ENCODE results near the gene PACS1.

The PACS1 gene

GRCh38 chr11:66218846-66219620, 149.0 kb downstream of the PACS1 start:
- DNase-seq (ENCODE audit: low spot score) = no peak
- in situ Hi-C loops (cut with MboI; ENCODE audit: low sequenced_read_pairs, unreplicated experiment) = no loop called here
- no peak for TF ChIP-seq CTCF (IDR thresholded peaks at IDR 0.05; ENCODE audit: borderline replicate concordance, control extremely low read depth, extremely low read depth, insufficient read depth, missing control alignments)

GRCh38 chr11:66219846-66220565, 149.9 kb downstream of the PACS1 start:
- peak; percentile 5 for DNase-seq (ENCODE audit: low spot score)

GRCh38 chr11:66220566-66220935, 150.5 kb downstream of the PACS1 start:
- no peak for TF ChIP-seq CTCF (IDR thresholded peaks at IDR 0.05; ENCODE audit: borderline replicate concordance, control extremely low read depth, extremely low read depth, insufficient read depth, missing control alignments)
- in situ Hi-C loops (cut with MboI; ENCODE audit: low sequenced_read_pairs, unreplicated experiment) = no loop called here
- DNase-seq (ENCODE audit: low spot score) = no peak

More at GRCh38 chr11:66219846-66220565, 149.9 kb downstream of the PACS1 start:
- in situ Hi-C loops (cut with MboI; ENCODE audit: low sequenced_read_pairs, unreplicated experiment) = no loop called here
- TF ChIP-seq CTCF (IDR thresholded peaks at IDR 0.05; ENCODE audit: borderline replicate concordance, control extremely low read depth, extremely low read depth, insufficient read depth, missing control alignments) = no peak

GRCh38 chr11:66221012-66221411, 150.9 kb downstream of the PACS1 start:
- TF ChIP-seq CTCF (IDR thresholded peaks at IDR 0.05; ENCODE audit: borderline replicate concordance, control extremely low read depth, extremely low read depth, insufficient read depth, missing control alignments) = no peak
- in situ Hi-C loops (cut with MboI; ENCODE audit: low sequenced_read_pairs, unreplicated experiment) = no loop called here
- peak; percentile 4 for DNase-seq (ENCODE audit: low spot score)

GRCh38 chr11:66221726-66222236, 151.7 kb downstream of the PACS1 start:
- DNase-seq (ENCODE audit: low spot score) = peak; percentile 60
- peak; percentile 35 for TF ChIP-seq CTCF (IDR thresholded peaks at IDR 0.05; ENCODE audit: borderline replicate concordance, control extremely low read depth, extremely low read depth, insufficient read depth, missing control alignments)
- in situ Hi-C loops (cut with MboI; ENCODE audit: low sequenced_read_pairs, unreplicated experiment) = no loop called here

DNA sequence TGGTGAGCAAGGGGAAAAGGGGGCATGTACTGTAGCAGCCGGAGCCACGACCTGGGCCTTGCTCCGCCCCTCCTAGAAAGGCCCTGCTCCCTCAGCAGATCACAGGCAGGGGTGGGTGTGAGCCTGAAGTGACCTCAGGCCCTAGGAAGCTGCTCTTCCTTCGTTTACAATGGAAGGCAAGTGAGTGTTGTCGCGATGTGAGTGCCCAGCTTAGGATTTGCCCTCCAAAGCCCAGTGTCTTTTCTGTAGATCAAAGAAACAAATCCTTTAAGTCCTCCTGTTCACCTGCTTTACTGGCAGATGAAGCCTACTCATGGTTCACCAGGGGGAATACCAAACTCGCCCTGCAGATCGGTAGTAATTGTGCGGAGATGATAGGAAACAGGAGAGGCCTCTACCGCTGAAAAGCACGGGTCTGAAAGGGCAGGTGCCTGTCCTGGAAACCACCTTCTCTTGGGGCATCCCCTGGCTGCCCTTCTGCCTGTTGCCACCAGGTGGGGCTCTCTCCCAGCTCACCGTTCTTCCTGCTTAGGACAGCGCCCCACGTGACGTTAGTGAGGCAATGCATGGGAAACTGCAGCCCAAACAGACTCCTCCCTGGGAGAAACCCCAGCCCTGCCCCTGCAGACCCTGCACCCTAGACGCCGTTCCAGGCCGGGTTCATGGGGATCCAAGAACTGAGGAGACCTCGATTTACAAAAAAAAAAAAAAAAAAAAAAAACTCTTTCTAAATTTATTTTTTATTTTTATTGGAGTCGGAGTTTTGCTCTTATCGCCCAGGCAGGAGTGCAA, 152.5 kb downstream of the PACS1 start:
- TF ChIP-seq CTCF (IDR thresholded peaks at IDR 0.05; ENCODE audit: borderline replicate concordance, control extremely low read depth, extremely low read depth, insufficient read depth, missing control alignments) = peak; percentile 100
- in situ Hi-C loops (cut with MboI; ENCODE audit: low sequenced_read_pairs, unreplicated experiment) = no loop called here
- DNase-seq (ENCODE audit: low spot score) = peak; percentile 94

All from GM13976 (cell line).